Trophoblast cell (in vitro differentiated cells and primary cell): ENCODE measurements around the gene DCC.

Experiments used
- DNase-seq, 2 donors: peaks; one replicate each; pipeline ENCODE4 v3.0.0-alpha.2; 2016
- H2AFZ ChIP-seq: 2 replicates; pipeline ENCODE4 v1.6.1; 2013; ENCODE audit warnings: low read length, moderate library complexity, mild to moderate bottlenecking; ENCODE audit not compliant: insufficient read depth, poor library complexity
- H2AK5ac ChIP-seq: 2 replicates; pipeline ENCODE4 v1.6.1; 2013; ENCODE audit warnings: mild to moderate bottlenecking, low read length
- H2BK120ac ChIP-seq: 2 replicates; pipeline ENCODE4 v1.6.1; 2013; ENCODE audit warnings: low read length, mild to moderate bottlenecking, moderate library complexity; ENCODE audit not compliant: insufficient read depth, poor library complexity
- H2BK12ac ChIP-seq: 2 replicates; pipeline ENCODE4 v1.6.1; 2013; ENCODE audit warnings: mild to moderate bottlenecking, low read length, moderate library complexity
- H2BK5ac ChIP-seq: 2 replicates; pipeline ENCODE4 v1.6.1; 2013; ENCODE audit warnings: low read length, low read depth, moderate library complexity, mild to moderate bottlenecking; ENCODE audit not compliant: poor library complexity
- H3K14ac ChIP-seq: 2 replicates; pipeline ENCODE4 v1.6.1; 2013; ENCODE audit warnings: mild to moderate bottlenecking, low read length
- H3K18ac ChIP-seq: 2 replicates; pipeline ENCODE4 v1.6.1; 2013; ENCODE audit warnings: mild to moderate bottlenecking, low read length
- H3K23ac ChIP-seq: 2 replicates; pipeline ENCODE4 v1.6.1; 2013; ENCODE audit warnings: low read length
- H3K27ac ChIP-seq: 2 replicates; pipeline ENCODE4 v1.5.1; 2013; ENCODE audit warnings: low read depth, mild to moderate bottlenecking, inconsistent platforms, low read length, moderate library complexity
- H3K27me3 ChIP-seq: 2 replicates; pipeline ENCODE4 v1.6.1; 2013; ENCODE audit warnings: inconsistent platforms, mild to moderate bottlenecking, low read length, moderate library complexity; ENCODE audit not compliant: insufficient read depth
- H3K36me3 ChIP-seq, 2 experiments: 1 replicate in 1 of 2; 2 replicates in 1 of 2; pipeline ENCODE4 v1.6.1; 2013; ENCODE audit warnings: low read length in 2 of 2, mild to moderate bottlenecking in 2 of 2, moderate library complexity in 1 of 2; ENCODE audit not compliant: insufficient read depth in 2 of 2, control insufficient read depth in 1 of 2
- H3K4ac ChIP-seq: 2 replicates; pipeline ENCODE4 v1.6.1; 2013; ENCODE audit warnings: low read depth, mild to moderate bottlenecking, low read length, moderate library complexity
- H3K4me1 ChIP-seq, 2 experiments: 1 replicate in 1 of 2; 2 replicates in 1 of 2; pipeline ENCODE4 v1.6.1; 2013; ENCODE audit warnings: low read length in 2 of 2, mild to moderate bottlenecking in 2 of 2, moderate library complexity in 1 of 2; ENCODE audit not compliant: insufficient read depth in 2 of 2, control insufficient read depth in 1 of 2
- H3K4me2 ChIP-seq: 2 replicates; pipeline ENCODE4 v1.6.1; 2013; ENCODE audit warnings: inconsistent platforms, mild to moderate bottlenecking, low read length, moderate library complexity
- H3K4me3 ChIP-seq: 2 replicates; pipeline ENCODE4 v1.5.1; 2013; ENCODE audit warnings: mild to moderate bottlenecking, low read depth, low read length, inconsistent platforms
- H3K79me1 ChIP-seq: one replicate; pipeline ENCODE4 v1.6.1; 2013; ENCODE audit warnings: low read length
- H3K79me2 ChIP-seq: 2 replicates; pipeline ENCODE4 v1.6.1; 2013; ENCODE audit warnings: low read length, mild to moderate bottlenecking; ENCODE audit not compliant: control insufficient read depth, insufficient read depth, poor library complexity
- H3K9ac ChIP-seq: 2 replicates; pipeline ENCODE4 v1.6.1; 2013; ENCODE audit warnings: mild to moderate bottlenecking, low read length
- H3K9me3 ChIP-seq: 2 replicates; pipeline ENCODE4 v1.6.1; 2013; ENCODE audit warnings: low read depth, mild to moderate bottlenecking, control low read depth, inconsistent platforms, low read length; ENCODE audit not compliant: insufficient read depth
- H4K12ac ChIP-seq: 2 replicates; pipeline ENCODE4 v1.6.1; 2013; ENCODE audit warnings: low read depth, mild to moderate bottlenecking, low read length, moderate library complexity
- H4K8ac ChIP-seq: 2 replicates; pipeline ENCODE4 v1.6.1; 2013; ENCODE audit warnings: low read depth, mild to moderate bottlenecking, low read length, moderate library complexity
- H4K91ac ChIP-seq: one replicate; pipeline ENCODE4 v1.6.1; 2013; ENCODE audit warnings: low read depth, mild to moderate bottlenecking, low read length, moderate library complexity
- WGBS: extraction: QIAGEN DNeasy Blood & Tissue Kit; methylation state at CpG from one replicate; pipeline ENCODE4 v1.1.7; 2013; ENCODE audit warnings: missing lambda C conversion rate; ENCODE audit not compliant: insufficient read length, insufficient coverage; ENCODE audit errors: extremely low coverage; 5-methylcytosine and 5-hydroxymethylcytosine counted together

DCC gene

DNA sequence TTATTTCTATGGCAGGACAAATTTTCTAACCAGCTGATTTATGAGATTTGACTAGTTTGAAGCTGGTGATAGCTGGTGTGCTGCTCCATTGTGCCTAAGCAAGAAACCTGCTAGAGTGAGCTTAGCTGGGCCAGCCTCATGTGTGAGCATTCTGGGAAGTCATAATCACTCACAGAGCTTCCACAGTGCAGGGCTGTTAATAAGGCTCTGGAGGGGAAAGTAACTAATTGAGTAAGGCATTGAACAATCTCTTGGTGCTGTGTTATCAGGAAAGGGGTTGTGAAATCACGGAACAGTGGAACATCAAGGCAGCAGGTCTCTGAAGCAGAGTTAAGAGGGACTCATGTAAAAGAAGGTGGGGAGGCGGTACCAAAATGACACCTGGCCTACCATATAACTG lies 1111.9 kb downstream of the DCC start:
- H4K12ac ChIP-seq, result no peak overlapping the region
- H3K18ac ChIP-seq, result no peak overlapping the region
- no peak for DNase-seq
- H3K23ac ChIP-seq, result no peak overlapping the region
- no peak overlapping the region for H4K91ac ChIP-seq
- H2BK120ac ChIP-seq, result no peak overlapping the region
- H3K27me3 ChIP-seq, result no peaks in the 10 kb centered on the region
- no peak overlapping the region for H2BK5ac ChIP-seq
- no peaks in the 10 kb centered on the region for H3K79me2 ChIP-seq
- H3K4me1 ChIP-seq, result no peaks in the 10 kb centered on the region
- no peak overlapping the region for H4K8ac ChIP-seq
- no peak overlapping the region for H3K9ac ChIP-seq
- WGBS, result no CpG with 5 or more reads among the region's 2 CpGs
- H3K79me1 ChIP-seq, result no peaks in the 10 kb centered on the region
- H2AK5ac ChIP-seq, result no peak overlapping the region
- no peak overlapping the region for H3K4me3 ChIP-seq
- H3K9me3 ChIP-seq, result no peaks in the 10 kb centered on the region
- no peak overlapping the region for H2AFZ ChIP-seq
- no peak overlapping the region for H3K4ac ChIP-seq
- no peak overlapping the region for H2BK12ac ChIP-seq
- no peak overlapping the region for H3K14ac ChIP-seq
- H3K36me3 ChIP-seq, result no peaks in the 10 kb centered on the region
- no peak overlapping the region for H3K4me2 ChIP-seq
- no peak overlapping the region for H3K27ac ChIP-seq

DNA sequence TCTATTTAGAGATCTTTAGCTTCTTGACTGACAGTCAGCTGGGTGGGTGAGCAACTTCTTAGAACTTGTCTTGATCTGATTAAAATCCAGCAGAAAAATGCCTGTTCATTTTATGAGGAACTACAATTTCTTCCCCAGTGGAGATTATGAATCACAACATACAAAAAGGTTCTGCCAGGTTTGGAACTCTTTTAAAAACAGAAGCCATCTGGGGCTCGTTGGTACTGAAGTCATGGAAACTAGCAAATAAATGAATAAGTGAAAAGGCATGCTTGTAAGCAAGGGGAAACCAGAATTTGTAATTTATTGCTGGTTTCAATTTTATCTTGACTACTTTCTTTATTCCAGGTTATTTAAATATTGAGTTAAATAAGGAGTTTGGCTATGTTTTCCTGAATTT lies 1117.1 kb downstream of the DCC start:
- no peak overlapping the region for H2BK120ac ChIP-seq
- no peak overlapping the region for H3K4ac ChIP-seq
- H3K27ac ChIP-seq, result no peak overlapping the region
- H3K14ac ChIP-seq, result no peak overlapping the region
- no CpG with 5 or more reads among the region's 1 CpG for WGBS
- no peak overlapping the region for H2BK12ac ChIP-seq
- H3K36me3 ChIP-seq, result no peaks in the 10 kb centered on the region
- no peak overlapping the region for H2BK5ac ChIP-seq
- no peak overlapping the region for H3K4me2 ChIP-seq
- no peak for DNase-seq
- no peaks in the 10 kb centered on the region for H3K9me3 ChIP-seq
- no peak overlapping the region for H3K23ac ChIP-seq
- H3K4me1 ChIP-seq, result no peaks in the 10 kb centered on the region
- no peak overlapping the region for H4K91ac ChIP-seq
- no peak overlapping the region for H2AK5ac ChIP-seq
- H3K27me3 ChIP-seq, result no peaks in the 10 kb centered on the region
- no peak overlapping the region for H2AFZ ChIP-seq
- no peak overlapping the region for H3K4me3 ChIP-seq
- H4K8ac ChIP-seq, result no peak overlapping the region
- H3K9ac ChIP-seq, result no peak overlapping the region
- H3K79me2 ChIP-seq, result no peaks in the 10 kb centered on the region
- H3K18ac ChIP-seq, result no peak overlapping the region
- no peak overlapping the region for H4K12ac ChIP-seq
- H3K79me1 ChIP-seq, result no peaks in the 10 kb centered on the region

DNA sequence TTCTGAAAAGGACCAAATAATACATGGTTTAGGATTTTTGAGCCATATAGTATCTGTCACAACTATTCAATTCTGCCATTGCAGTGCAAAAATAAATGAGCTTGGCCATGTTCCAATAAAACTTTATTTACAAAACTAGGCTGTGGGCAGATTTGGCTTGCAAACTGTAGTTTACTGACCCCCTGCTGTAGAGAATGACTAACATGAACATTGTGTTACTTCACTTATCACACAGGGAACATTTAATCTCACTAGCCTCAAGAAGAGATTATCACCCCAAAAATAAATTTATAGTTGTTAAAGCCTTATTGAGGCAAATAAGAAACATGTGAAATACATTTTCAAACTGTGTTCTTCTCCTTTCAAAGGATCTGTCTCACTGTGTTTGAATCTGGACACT lies 1118.3 kb downstream of the DCC start:
- Histone ChIP-seq H3K27me3 (no peaks in the 10 kb centered on the region), H3K9ac (no peak overlapping the region), H2BK12ac (no peak overlapping the region), H3K4me2 (no peak overlapping the region), H3K14ac (no peak overlapping the region), H3K79me1 (no peaks in the 10 kb centered on the region), H4K12ac (no peak overlapping the region), H2BK5ac (no peak overlapping the region), H2BK120ac (no peak overlapping the region), H3K79me2 (no peaks in the 10 kb centered on the region), H3K4me1 (no peaks in the 10 kb centered on the region), H3K9me3 (no peaks in the 10 kb centered on the region), H3K23ac (no peak overlapping the region), H3K18ac (no peak overlapping the region), H4K91ac (no peak overlapping the region), H2AK5ac (no peak overlapping the region), H3K27ac (no peak overlapping the region), H4K8ac (no peak overlapping the region), H3K4ac (no peak overlapping the region), H3K4me3 (no peak overlapping the region), H3K36me3 (no peaks in the 10 kb centered on the region), H2AFZ (no peak overlapping the region)
- no peak for DNase-seq

DNA sequence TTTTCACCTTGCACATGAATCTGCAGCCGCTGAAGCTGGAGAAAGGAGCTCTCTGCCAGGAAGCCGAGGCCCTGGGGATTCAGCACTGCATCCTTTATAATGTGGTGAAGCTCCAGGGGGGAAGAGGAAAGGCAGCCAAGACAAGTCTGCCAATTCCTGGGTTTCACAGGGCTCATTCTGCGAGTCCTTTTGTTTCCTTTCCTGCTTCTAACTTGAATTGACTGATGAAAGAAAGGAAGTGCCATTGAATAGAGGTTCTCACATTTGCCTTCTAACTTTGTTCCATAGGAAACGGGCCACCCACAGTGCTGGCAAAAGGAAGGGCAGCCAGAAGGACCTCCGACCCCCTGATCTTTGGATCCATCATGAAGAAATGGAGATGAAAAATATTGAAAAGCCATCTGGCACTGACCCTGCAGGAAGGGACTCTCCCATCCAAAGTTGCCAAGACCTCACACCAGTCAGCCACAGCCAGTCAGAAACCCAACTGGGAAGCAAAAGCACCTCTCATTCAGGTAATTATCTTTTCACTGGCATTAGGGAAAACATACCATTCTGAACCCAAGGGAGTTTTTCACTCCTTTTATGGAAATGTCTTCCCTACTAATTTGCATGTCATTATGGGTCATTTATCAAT lies 1119.1 kb downstream of the DCC start:
- no peak overlapping the region for H4K12ac ChIP-seq
- H3K18ac ChIP-seq, result no peak overlapping the region
- H3K14ac ChIP-seq, result no peak overlapping the region
- no peak overlapping the region for H4K91ac ChIP-seq
- H3K79me1 ChIP-seq, result no peaks in the 10 kb centered on the region
- no peak overlapping the region for H3K9ac ChIP-seq
- H3K27me3 ChIP-seq, result no peaks in the 10 kb centered on the region
- H2BK120ac ChIP-seq, result no peak overlapping the region
- no peak overlapping the region for H3K23ac ChIP-seq
- H3K4me3 ChIP-seq, result no peak overlapping the region
- H3K4ac ChIP-seq, result no peak overlapping the region
- DNase-seq, result no peak
- H3K4me2 ChIP-seq, result no peak overlapping the region
- H3K4me1 ChIP-seq, result no peaks in the 10 kb centered on the region
- H3K79me2 ChIP-seq, result no peaks in the 10 kb centered on the region
- no peaks in the 10 kb centered on the region for H3K36me3 ChIP-seq
- no CpG with 5 or more reads among the region's 5 CpGs for WGBS
- no peak overlapping the region for H2BK5ac ChIP-seq
- no peak overlapping the region for H3K27ac ChIP-seq
- H3K9me3 ChIP-seq, result no peaks in the 10 kb centered on the region
- H2AFZ ChIP-seq, result no peak overlapping the region
- no peak overlapping the region for H2AK5ac ChIP-seq
- no peak overlapping the region for H4K8ac ChIP-seq
- H2BK12ac ChIP-seq, result no peak overlapping the region
